GM19397 (cell line): ENCODE measurements around the gene OSBPL10.
"Not testable (repeated sequence)": the region's sequence is repeated elsewhere in the genome, so short reads cannot be mapped to it uniquely, and the experiment has no call there.

Source experiments
- ATAC-seq: cut with Tn5 transposase; IDR thresholded peaks from one replicate; pipeline ENCODE4 v1.9.1; 2021; ENCODE audit warnings: mild to moderate bottlenecking, moderate library complexity; ENCODE audit not compliant: unreplicated experiment

OSBPL10 gene

DNA sequence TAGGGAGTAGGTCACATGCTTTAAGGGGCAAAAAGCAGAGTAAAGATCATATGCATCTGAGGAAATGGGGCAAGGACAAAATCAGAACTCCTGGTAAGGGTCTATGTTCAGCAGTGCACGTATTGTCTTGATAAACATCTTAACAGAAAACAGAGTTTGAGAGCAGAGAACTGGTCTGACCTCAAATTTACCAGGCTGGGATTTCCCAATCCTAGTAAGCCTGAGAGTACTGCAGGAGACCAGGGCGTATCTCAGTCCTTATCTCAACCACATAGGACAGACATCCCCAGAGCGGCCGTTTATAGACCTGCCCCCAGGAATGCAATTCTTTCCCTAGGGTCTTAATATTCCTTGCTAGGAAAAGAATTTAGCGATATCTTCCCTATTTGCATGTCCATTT, 14.0 kb upstream of the OSBPL10 start:
- ATAC-seq, result not testable (repeated sequence)

DNA sequence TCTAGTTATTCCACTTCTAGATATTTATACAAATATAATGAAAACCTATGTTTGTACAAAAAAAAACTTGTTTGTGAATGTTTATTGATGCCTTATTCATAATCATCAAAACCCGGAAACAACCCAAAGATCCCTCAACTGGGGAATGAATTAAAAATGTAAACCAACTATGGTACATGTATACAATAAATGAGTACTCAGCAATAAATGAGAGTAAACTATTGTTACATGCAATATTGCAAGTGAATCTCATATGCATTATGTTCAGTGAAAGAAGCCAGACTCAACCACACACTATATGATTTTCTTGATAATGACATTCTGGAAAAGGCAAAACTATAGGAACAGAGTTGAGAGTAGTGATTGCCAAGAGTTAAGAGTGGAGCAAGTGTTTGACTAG, 12.8 kb upstream of the OSBPL10 start:
- no peak for ATAC-seq

DNA sequence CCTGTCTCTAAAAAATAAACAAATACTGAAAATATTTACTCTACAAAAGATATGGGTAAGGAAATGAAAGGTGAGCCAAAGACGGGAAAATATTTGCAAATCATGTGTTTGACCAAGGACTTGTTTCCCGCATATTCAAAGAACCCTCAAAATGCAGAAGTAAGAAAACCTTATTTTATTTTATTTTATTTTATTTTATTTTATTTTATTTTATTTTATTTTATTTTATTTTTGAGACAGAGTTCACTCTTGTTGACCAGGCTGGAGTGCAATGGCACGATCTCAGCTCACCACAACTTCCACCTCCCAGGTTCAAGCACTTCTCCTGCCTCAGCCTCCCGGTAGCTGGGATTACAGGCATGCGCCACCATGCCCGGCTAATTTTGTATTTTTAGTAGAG, 11.9 kb upstream of the OSBPL10 start:
- not testable (repeated sequence) for ATAC-seq

DNA sequence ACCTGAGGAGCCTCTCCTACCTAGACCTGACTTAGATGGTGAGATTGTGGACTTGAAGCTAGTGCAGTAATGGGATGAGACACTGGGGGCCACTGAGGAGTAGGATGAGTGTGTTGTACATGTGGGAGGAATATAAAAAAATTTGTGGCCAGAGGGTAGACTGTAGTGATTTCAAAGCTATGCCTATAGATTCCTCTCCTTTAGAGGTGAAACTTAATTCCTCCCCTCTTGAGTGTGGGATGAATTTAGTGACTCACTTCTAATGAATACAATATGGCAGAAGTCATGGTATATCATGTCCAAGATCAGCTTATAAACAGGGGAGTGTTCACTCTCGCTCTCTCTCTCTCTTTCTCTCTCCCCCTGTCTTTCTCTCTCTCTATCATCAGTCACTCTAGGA, 7.2 kb upstream of the OSBPL10 start:
- no peak for ATAC-seq

DNA sequence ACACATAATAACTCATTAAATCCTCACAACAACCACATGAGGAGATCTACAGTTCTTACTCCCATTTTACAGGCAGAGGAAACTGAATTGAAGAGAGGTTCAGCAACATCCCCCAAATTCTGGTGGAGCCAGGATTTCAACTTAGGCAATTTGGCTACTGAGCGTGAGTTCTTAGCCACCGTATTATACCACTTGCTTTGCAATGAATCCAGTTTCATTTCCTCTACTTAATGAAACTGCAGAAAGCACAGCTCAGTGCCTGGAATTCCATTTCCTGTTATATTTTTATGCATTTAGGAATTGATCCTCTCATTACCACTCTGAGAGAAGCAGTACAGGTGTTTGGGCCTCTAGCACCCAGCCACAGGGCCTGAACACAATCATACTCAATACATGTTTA, 4.8 kb upstream of the OSBPL10 start:
- ATAC-seq, result no peak

DNA sequence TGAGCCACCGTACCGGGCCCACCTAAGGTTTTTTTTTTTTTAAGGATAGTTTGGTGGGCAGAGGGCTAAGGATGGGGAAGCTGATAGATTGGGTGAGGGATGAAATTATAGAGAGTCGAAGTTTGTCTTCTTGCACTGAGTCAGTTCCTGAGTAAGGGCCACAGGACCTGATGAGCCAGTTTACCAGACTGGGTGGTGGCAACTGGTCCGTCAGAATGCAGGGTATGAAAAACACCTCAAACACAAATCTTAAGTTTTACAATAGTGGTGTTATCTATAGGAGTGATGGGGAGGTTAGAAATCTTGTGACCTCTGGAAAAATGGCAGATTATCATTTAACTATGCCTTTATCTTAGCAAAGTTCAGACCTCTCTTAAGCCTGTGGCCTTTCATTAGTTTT, 3.3 kb upstream of the OSBPL10 start:
- no peak for ATAC-seq

DNA sequence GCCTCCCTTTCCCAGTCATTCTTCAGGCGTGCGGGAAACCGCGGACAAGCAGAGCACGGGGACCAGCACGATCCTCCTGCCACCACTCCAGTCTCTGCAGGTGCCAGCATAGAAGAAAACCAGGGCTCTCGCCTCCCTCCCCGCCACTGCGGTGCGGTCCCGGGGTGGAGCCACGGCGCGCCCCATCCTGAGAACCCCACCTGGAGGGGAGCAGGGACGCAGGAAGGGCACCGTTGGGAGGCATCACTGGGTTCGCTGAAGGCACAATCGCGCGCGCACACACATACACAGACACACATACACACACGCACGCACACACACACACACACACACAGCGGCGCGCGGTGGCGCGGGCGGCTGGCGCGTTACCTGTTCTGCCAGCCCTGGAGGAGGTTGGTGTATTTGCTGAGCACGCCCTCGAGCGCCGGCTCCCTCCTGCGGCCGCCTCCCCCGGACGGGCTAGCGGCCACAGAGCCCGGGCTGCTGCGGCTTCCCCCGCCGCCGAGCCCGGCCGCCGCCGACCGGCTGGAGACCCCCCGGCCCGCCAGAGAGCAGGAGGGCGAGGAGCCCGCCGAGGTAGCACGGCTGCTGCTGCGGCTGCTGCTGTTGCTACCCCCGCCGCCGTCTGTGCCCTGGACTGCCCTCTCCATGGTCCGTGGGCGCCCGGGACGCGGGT, 394 bp downstream of the OSBPL10 start:
- no peak for ATAC-seq

DNA sequence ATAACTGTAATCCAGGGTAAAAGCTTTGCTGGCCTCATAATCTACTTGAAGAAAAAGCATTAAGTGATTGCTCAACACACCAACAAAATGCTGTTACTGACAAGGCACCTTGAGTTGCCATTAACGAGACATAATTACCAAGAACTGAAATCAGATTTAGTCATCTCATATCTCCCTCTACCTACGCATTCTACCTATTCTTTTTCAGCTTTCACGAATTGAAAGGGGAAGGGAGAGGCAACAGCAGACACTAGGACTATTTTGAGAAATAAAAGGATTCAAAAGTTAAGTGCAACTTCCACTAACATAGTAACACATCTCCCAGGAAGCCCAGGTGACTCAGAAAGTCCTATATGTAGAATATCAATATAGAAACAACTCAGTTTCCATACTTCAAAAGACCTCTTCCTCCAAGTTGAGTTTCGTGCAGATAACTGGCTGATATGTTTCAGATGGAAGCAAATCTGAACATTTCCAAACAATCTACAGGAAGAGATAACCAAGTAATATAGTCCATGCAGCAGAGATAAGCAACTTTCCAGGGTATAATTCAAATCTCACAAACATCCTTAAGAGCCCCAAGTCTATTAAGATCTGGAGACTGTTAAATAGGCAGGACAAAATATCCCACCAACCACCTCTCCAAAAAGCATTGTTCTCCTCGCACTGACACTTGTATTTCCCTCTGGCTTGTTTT, 1.9 kb downstream of the OSBPL10 start:
- ATAC-seq, result no peak

DNA sequence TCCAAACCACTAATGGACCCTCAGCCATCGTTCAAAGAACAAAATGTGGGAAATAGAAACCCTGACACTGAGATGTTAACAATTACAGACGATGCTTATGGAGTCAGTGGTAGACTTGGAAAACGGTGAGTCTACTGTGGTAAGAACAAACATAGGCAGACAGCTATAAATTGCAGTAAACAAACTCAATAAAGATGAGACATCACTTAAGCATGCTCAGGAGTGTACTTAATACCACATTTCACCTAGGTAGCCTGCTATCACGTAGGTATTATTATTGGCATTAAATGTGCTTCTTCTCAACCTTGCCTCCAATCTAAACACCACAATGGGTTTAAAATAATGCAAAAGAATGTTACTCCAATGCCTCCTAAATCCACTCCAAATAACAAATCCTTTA, 2.5 kb downstream of the OSBPL10 start:
- no peak for ATAC-seq

DNA sequence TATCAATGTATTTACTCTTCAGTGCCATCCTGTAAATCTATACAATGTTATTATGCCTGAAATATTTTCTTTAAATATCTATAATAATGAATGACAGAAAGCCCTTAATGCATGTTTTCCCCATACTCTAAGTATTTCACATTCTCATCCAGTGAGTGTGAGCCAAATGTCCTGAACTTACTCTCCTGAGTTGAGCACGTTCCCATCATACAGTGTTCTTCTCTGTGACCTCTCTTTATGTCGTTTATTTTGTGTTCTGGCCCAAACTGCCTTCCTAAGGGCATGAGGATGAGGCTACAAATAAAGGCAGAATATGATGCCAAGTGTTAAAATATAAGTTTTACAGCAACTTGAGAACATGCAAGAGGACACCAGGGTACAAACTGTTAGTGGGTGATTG, 3.3 kb downstream of the OSBPL10 start:
- no peak for ATAC-seq

DNA sequence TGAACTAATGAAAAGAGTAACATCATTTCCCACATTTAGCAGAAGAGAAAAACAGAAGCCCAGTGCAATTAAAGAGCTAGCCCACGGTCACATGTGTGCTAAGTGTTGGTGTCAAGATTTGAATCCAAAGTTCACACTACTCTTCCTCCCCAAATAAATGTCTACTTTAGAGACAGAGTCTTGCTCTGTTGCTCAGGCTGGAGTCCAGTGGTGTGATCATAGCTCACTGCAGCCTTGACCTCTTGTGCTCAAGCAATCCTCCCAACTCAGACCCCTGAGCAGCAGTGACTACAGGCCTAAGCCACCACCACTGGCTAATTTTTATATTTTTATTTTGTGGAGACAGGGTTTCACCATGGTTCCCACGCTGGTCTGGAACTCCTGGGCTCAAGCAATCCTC, 4.8 kb downstream of the OSBPL10 start:
- no peak for ATAC-seq

DNA sequence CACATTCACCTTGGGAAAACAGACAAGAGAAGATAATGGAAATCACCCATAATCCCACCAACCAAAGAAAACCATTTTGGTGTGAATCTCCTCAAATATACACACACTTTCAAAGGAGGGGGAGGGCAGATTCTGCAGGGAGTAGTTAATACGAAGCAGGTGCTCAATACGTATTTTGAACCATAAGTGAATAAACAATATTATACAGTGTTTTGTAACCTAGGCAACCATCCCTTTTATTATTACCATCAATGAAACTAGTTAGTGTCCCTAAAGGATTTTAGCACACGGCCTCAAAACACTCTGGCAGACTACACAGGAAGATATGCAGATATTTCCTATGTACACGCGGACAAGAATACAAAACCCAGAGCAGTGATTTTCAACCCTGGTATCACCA, 6.1 kb downstream of the OSBPL10 start:
- ATAC-seq, result no peak

DNA sequence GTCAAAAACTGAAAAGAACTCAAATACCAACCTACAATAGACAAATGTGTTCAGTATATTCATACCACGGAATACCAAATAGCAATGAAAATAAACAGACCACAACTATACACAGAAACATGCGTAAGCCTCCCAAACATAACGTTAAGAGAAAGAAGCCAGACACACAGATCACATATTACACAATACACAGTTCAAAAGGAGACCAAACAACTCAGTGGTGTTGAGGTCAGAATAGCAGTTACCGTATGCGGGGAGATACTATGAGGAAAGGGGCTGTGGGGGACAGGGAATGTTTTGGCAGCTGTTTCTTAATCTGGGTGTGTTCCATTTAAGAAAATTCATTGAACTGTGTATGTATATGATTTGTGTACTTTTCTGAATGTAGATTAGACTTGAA, 6.6 kb downstream of the OSBPL10 start:
- ATAC-seq, result no peak

DNA sequence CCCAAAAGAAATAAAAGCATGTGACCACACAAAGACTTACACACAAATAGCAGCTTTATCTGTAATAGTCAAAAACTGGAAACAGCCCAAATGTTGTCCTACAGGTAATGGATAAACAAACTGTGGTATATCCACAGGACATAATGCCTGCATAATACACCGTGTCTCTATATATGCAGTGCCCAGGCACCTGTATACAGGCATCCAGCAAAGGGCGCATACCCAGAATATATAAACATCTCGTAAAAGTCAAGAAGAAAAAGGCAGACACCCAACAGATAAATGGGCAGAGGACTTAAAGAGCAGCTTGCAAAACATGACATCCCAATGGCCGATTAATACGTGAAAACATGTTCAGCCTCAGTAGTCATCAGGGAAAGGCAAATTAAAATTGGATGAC, 7.2 kb downstream of the OSBPL10 start:
- no peak for ATAC-seq

DNA sequence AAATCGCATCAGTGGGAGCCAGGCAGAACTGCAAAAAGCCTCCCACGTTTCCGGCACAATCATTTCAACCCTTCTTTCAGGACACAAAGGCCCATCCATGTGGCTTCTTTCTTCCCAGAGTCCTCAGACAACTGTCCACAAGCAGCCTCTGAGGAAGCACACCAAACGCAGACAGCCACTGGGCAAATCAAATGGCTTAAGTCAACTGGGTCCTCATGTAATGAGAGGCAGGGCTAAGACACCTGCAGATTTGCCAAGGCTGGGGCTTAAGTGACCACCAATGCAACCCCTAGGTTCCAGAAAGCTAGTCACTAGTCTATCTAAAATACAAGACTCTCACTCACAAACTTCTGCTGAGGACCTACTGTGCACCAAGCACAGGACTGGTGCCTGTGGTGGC, 8.0 kb downstream of the OSBPL10 start:
- no peak for ATAC-seq

DNA sequence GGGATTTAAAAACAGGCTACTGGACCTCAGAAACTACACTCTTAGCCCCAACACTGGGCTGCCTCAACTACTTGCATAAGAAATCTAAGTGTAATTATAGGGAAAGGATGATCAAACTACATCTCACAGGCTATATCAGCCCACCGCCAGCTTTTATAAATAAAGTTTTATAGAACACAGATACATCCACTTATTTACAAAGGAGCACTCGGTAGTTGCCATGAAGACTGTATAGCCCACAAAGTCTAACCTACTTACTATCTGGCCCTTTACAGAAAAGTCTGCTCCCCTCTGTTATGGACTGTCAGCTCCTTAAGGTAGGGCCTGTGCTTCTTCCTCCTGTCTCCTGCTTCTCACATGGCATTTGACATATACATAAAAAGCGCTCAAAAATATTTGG, 9.5 kb downstream of the OSBPL10 start:
- ATAC-seq, result no peak

DNA sequence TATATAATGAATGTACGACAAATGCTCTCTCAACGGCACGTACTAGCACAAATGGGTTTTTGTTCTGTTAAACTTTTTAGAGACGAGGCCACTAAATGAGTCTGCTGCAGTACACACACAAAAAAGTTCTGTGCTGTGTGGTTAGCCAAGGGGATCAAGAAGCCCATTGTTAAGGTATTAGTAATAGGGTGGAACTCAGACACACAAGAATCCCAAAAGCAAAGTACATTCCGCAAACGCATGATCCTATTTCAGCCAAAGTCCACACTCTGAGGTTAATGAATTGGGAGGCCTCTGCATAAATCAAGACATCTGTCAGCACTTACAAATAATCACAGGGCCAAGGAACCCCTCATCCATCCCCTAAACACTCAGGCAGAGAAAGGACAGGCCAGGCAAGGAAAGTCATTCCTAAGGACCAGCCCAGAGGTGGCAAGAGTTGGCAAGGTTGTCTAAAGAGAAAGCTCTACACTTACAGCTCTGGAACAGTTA, 12.1 kb downstream of the OSBPL10 start:
- no peak for ATAC-seq

DNA sequence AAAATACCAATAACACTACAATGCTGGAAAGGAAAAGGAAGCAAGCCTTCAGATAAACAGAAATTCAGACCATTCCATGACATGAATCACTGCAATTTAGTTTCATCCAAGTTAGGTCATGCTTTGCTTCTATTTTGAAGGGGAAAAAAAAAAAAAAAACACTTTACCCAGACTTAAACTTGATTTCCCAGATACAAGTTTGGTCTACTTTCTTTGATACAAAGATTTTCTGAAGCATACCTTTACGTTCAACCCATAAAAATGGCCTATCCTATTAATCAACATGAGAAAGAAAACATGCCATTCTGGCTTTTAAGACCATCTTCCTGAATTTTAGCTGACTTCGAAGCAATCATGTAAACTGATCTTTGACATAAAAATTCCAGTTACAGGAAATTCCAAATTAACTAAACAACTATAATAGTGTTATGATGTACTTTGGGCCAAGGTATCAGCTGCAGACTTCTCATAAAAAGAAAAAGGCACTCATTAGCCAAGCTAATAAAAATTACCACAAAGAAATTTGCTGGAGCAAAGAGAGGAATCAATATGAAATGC, 12.6 kb downstream of the OSBPL10 start:
- no peak for ATAC-seq

DNA sequence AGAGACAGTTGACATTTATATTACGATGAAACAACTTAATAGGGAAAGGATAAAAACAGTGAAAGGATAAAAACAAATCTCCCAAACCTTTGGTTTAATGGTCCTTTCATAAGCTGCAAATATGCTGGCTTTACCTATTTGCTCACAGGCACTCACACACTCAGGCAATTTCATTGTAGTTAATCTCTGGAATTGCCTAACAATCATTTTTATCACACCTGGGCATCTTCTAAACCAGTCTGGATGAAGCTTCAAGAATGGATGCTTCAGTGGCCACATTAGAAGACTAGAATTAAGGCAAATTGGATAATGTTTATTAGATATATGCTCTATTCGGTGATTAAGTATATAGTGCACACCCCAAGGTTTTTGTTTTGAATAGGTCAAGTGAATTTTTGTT, 13.5 kb downstream of the OSBPL10 start:
- ATAC-seq, result no peak

DNA sequence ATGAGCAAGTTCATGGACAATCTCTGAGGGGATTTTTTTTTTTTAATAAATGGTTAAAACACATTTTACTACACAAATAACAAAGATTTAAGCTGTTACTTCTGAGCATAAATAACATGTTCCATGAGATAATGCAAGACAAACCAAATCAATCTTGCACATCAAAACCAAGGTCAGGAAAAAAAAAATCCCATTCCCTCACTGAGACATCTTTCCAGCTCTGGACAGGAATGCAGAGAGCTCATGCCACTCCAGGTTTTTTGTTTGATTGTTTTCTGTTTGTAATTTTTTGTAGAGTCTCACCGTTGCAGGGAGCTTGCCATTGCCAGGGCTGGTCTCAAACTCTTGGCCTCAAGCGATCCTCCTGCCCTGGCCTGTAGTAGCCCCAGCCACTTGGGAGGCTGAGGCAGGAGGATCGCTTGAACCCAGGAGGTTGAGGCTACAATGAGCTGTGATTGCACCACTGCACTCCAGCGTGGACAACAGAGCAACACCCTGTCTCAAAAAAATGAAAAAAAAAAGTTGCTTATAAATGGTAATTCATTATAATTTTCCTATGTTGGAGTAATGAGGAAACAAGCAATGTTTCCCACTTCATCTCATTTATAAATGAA, 14.0 kb downstream of the OSBPL10 start:
- no peak for ATAC-seq

DNA sequence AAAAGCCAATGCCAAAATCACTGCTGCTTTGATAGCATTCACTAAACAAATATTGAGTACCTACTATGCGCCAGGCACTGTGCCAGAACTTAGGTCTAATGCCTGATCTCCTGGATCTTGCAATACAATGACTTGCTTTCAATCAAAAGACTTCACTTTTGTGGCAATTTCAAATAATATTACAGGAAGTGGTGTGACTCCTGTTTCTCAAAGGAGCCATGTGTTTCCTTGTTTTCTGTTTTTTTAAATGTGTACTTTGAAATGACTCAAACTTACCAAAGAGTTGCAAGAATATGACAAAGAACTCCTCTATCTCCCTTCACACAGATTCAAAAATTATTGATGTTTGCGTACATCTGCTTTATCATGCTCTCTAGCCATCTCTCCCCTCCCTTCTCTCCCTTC, 18.3 kb downstream of the OSBPL10 start:
- no peak for ATAC-seq
